ENCODE measurements around the gene ZIC2. TPM values are rescaled to one million over a fixed set of nuclear protein-coding genes. Genes with fewer than 3 reads are reported as not detected.

ZIC2 gene
- polyA plus RNA-seq, 1 donor from 2014 or later: 10.6 TPM

DNA sequence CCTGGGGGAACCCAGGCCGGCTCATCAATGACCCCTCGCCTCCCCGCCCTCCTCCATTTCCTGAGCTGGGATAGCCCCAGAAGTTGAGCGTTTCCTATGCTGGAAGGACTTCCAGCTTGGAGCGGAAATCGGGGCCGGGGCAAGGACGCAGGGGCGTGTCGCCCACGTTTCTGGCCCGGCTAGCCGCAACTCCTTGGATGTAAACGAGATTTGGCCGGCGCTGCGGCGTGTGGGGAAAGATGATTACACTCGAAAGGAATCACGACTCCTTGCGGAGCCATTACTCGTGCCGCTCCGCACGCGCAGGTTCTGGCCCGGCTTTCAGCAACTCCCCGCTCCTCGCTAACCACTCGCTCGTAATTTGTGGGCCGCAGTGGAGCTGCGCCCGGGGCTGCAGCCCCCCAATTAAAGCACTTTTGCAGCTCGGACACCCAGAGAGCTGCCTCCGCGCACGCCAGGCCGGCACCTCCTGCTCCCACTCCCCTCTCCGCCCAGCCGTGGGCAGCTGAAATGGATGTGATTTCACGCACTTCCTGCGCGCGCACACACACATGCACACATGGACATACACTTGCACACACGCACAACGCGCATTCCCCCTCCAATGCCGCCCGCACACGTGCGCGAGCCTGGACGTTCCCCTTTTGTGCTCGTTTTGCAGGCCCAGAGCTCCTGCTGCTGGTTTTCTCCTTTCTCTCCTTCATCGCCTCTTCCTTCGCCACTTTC is 25.7 kb upstream of the ZIC2 start:
- H3K27me3 ChIP-seq (ENCODE audit: insufficient read depth, low read depth, low read length): peaks cover 79% of the 10 kb centered on the region
- H3K79me2 ChIP-seq (replicated peaks; ENCODE audit: insufficient read depth, low read length): no peaks in the 10 kb centered on the region
- no peak overlapping the region for H3K4me2 ChIP-seq (ENCODE audit: low read length)
- H3K9ac ChIP-seq (ENCODE audit: low read length): no peak overlapping the region
- H3K4me3 ChIP-seq (ENCODE audit: low read length): peak overlapping the region; percentile 44
- H3K9me3 ChIP-seq (ENCODE audit: low read length): peaks cover 4% of the 10 kb centered on the region
- no peaks in the 10 kb centered on the region for H3F3A ChIP-seq (ENCODE audit: insufficient read depth, low read length, poor library complexity, severe bottlenecking)
- no peaks in the 10 kb centered on the region for H3K36me3 ChIP-seq (ENCODE audit: insufficient read depth, low read length)
- TF ChIP-seq POLR2AphosphoS5 (IDR thresholded peaks at IDR 0.05): peak; percentile 25
- no peak for TF ChIP-seq EP300 (conservative IDR thresholded peaks at IDR 0.05; ENCODE audit: poor library complexity, severe bottlenecking)
- no peak overlapping the region for H3K27ac ChIP-seq (ENCODE audit: low read length)
- no peak overlapping the region for H2AFZ ChIP-seq (ENCODE audit: low read depth, low read length)
- H4K20me1 ChIP-seq (ENCODE audit: insufficient read depth): no peaks in the 10 kb centered on the region
- no peaks in the 10 kb centered on the region for H3K9me2 ChIP-seq (ENCODE audit: insufficient read depth, low read length)

DNA sequence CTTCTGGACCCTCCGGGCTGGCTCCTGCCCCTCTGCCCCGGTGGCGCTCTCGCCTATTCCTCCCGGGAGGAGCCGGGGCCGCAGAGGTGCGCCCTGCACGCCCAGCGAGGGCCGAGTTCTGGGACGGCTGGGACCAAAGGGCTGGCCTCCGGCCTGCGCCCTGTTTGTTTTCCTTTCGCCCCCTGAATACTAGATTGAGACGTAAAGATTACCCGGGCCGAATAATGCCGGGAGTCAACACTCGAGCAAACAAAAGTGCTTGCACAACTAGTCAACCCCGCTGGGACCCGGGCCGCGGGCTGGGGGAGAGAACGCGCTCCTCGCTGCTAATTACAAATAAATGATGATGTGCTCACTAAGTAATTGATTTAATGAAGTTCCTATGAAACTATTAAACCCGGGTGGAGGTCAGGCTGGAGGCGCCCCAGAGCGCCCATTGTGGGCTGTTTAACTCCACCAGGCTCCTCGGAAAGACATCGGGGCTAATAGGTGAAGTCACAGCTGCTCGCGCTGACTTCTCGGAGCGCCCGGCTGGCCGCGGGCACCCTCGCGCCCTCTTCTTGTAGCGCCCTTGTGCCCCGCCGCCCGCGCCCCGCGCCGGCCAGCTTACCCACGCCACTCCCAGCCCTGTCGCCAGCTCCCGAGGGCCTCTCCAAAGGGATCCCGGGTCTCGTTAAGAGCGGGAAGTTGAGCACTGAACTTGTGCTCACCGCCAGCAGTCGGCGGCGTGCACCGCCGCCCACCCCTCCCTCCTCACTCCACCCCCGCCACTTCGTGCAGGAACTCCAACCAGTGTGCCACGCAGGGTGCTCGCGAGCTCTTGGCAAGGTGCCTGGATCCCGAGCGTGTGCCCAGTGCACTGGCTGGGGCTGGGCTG is 24.9 kb upstream of the ZIC2 start:
- H3K27ac ChIP-seq (ENCODE audit: low read length): no peak overlapping the region

DNA sequence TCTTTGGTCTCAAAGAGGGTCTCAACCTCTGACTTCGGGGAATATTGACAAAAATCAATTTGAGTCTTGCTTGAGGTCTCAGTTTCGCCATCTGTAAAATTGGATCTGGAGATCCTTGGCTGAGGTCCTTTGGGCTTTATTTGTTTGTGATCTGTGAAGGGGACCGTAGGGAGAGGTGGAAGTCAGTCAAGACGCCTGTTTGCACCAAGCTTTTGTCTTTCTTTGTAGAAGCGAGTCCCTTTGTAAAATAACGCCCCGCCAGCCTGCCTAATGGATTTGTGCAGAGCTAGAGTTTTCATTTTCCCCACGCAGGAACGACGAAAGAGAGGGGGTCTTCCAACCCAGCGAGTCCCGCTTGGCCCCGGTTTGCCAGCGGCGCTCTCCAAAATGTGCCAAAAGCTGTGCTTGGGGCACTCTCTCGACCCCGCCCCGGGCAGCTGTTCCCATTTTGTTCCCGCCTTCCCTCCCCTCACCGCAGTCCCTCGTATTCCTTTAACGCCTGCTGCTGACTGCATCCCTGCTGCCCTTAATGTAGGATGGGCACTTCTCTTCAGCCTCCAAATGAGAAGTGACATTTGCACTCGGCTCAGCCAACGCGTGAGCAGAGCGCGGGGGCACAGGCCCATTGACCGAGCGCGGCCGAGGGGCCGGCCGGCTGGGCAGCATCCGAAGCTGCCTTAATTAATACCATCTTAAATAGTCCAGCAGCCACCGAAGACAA is 23.0 kb upstream of the ZIC2 start:
- Histone ChIP-seq H3K36me3 (ENCODE audit: insufficient read depth, low read length) (no peaks in the 10 kb centered on the region), H3K4me2 (ENCODE audit: low read length) (no peak overlapping the region), H3K9me3 (ENCODE audit: low read length) (peaks cover 4% of the 10 kb centered on the region), H3K27me3 (ENCODE audit: insufficient read depth, low read depth, low read length) (peaks cover 89% of the 10 kb centered on the region), H4K20me1 (ENCODE audit: insufficient read depth) (no peaks in the 10 kb centered on the region), H3F3A (ENCODE audit: insufficient read depth, low read length, poor library complexity, severe bottlenecking) (no peaks in the 10 kb centered on the region), H2AFZ (ENCODE audit: low read depth, low read length) (no peak overlapping the region), H3K79me2 (replicated peaks; ENCODE audit: insufficient read depth, low read length) (peaks cover 20% of the 10 kb centered on the region), H3K9ac (ENCODE audit: low read length) (no peak overlapping the region), H3K27ac (ENCODE audit: low read length) (no peak overlapping the region), H3K9me2 (ENCODE audit: insufficient read depth, low read length) (no peaks in the 10 kb centered on the region), H3K4me3 (ENCODE audit: low read length) (no peak overlapping the region)
- no peak for TF ChIP-seq MXI1 (conservative IDR thresholded peaks at IDR 0.05; ENCODE audit: poor library complexity, severe bottlenecking)
- TF ChIP-seq TAF1 (IDR thresholded peaks at IDR 0.05; ENCODE audit: low read depth): no peak
- TF ChIP-seq SMC3 (conservative IDR thresholded peaks at IDR 0.05; ENCODE audit: poor library complexity): no peak
- no peak for TF ChIP-seq RAD21 (conservative IDR thresholded peaks at IDR 0.05)
- no peak for TF ChIP-seq POLR2AphosphoS5 (IDR thresholded peaks at IDR 0.05)
- TF ChIP-seq, protein P1, sequence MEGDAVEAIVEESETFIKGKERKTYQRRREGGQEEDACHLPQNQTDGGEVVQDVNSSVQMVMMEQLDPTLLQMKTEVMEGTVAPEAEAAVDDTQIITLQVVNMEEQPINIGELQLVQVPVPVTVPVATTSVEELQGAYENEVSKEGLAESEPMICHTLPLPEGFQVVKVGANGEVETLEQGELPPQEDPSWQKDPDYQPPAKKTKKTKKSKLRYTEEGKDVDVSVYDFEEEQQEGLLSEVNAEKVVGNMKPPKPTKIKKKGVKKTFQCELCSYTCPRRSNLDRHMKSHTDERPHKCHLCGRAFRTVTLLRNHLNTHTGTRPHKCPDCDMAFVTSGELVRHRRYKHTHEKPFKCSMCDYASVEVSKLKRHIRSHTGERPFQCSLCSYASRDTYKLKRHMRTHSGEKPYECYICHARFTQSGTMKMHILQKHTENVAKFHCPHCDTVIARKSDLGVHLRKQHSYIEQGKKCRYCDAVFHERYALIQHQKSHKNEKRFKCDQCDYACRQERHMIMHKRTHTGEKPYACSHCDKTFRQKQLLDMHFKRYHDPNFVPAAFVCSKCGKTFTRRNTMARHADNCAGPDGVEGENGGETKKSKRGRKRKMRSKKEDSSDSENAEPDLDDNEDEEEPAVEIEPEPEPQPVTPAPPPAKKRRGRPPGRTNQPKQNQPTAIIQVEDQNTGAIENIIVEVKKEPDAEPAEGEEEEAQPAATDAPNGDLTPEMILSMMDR (IDR thresholded peaks at IDR 0.05; ENCODE audit: poor library complexity, severe bottlenecking): no peak

More for the DNA sequence above, 24.9 kb upstream of the ZIC2 start:
- no peak for TF ChIP-seq SMC3 (conservative IDR thresholded peaks at IDR 0.05; ENCODE audit: poor library complexity)
- no peak for TF ChIP-seq EZH2 (IDR thresholded peaks at IDR 0.05; ENCODE audit: borderline replicate concordance, insufficient read depth, low read length, poor library complexity, severe bottlenecking)
- TF ChIP-seq, protein P2, sequence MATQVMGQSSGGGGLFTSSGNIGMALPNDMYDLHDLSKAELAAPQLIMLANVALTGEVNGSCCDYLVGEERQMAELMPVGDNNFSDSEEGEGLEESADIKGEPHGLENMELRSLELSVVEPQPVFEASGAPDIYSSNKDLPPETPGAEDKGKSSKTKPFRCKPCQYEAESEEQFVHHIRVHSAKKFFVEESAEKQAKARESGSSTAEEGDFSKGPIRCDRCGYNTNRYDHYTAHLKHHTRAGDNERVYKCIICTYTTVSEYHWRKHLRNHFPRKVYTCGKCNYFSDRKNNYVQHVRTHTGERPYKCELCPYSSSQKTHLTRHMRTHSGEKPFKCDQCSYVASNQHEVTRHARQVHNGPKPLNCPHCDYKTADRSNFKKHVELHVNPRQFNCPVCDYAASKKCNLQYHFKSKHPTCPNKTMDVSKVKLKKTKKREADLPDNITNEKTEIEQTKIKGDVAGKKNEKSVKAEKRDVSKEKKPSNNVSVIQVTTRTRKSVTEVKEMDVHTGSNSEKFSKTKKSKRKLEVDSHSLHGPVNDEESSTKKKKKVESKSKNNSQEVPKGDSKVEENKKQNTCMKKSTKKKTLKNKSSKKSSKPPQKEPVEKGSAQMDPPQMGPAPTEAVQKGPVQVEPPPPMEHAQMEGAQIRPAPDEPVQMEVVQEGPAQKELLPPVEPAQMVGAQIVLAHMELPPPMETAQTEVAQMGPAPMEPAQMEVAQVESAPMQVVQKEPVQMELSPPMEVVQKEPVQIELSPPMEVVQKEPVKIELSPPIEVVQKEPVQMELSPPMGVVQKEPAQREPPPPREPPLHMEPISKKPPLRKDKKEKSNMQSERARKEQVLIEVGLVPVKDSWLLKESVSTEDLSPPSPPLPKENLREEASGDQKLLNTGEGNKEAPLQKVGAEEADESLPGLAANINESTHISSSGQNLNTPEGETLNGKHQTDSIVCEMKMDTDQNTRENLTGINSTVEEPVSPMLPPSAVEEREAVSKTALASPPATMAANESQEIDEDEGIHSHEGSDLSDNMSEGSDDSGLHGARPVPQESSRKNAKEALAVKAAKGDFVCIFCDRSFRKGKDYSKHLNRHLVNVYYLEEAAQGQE (IDR thresholded peaks at IDR 0.05; ENCODE audit: borderline replicate concordance): no peak
- no peak for TF ChIP-seq TAF1 (IDR thresholded peaks at IDR 0.05; ENCODE audit: low read depth)
- peak overlapping the region; percentile 44 for H3K4me3 ChIP-seq (ENCODE audit: low read length)
- H2AFZ ChIP-seq (ENCODE audit: low read depth, low read length): no peak overlapping the region
- H3K9ac ChIP-seq (ENCODE audit: low read length): no peak overlapping the region
- H3F3A ChIP-seq (ENCODE audit: insufficient read depth, low read length, poor library complexity, severe bottlenecking): no peaks in the 10 kb centered on the region
- H3K9me2 ChIP-seq (ENCODE audit: insufficient read depth, low read length): no peaks in the 10 kb centered on the region
- peaks cover 86% of the 10 kb centered on the region for H3K27me3 ChIP-seq (ENCODE audit: insufficient read depth, low read depth, low read length)
- H3K36me3 ChIP-seq (ENCODE audit: insufficient read depth, low read length): no peaks in the 10 kb centered on the region
- no peak overlapping the region for H3K4me2 ChIP-seq (ENCODE audit: low read length)
- H3K9me3 ChIP-seq (ENCODE audit: low read length): peaks cover 4% of the 10 kb centered on the region
- peaks cover 7% of the 10 kb centered on the region for H3K79me2 ChIP-seq (replicated peaks; ENCODE audit: insufficient read depth, low read length)
- no peaks in the 10 kb centered on the region for H4K20me1 ChIP-seq (ENCODE audit: insufficient read depth)
